ENCODE data around the gene TAB3.

TAB3 gene

DNA sequence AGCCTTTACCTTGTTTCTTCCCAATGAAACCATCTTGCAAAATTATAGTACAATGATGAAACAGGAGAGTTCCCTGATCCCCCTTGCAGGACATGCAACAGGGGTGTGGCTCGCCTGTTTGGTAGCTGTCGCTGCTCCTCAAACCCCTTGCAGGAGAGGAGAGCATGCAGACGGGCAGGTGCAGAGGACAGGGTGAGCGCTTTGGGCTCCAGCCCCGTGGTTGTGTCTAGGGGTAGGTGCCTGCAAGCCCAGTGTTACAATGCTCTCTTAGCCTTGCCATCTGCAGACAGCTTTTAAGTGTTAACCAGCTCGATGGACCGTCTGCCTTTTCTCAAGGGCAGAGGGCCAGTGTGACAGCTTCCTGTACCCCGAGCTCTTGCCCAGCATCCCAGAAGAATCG lies 102.0 kb downstream of the TAB3 start:
- Histone ChIP-seq H3K36me3 (no peaks in the 10 kb centered on the region), H3K4me3 (ENCODE audit: low read depth, low read length) (no peak overlapping the region), H3K9me3 (no peaks in the 10 kb centered on the region), H3K27me3 (no peaks in the 10 kb centered on the region), H3K4me1 (no peaks in the 10 kb centered on the region)
- TF ChIP-seq, protein P1, sequence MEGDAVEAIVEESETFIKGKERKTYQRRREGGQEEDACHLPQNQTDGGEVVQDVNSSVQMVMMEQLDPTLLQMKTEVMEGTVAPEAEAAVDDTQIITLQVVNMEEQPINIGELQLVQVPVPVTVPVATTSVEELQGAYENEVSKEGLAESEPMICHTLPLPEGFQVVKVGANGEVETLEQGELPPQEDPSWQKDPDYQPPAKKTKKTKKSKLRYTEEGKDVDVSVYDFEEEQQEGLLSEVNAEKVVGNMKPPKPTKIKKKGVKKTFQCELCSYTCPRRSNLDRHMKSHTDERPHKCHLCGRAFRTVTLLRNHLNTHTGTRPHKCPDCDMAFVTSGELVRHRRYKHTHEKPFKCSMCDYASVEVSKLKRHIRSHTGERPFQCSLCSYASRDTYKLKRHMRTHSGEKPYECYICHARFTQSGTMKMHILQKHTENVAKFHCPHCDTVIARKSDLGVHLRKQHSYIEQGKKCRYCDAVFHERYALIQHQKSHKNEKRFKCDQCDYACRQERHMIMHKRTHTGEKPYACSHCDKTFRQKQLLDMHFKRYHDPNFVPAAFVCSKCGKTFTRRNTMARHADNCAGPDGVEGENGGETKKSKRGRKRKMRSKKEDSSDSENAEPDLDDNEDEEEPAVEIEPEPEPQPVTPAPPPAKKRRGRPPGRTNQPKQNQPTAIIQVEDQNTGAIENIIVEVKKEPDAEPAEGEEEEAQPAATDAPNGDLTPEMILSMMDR (IDR thresholded peaks at IDR 0.05; ENCODE audit: low read depth, low read length), result no peak
- DNase-seq, result no peak

DNA sequence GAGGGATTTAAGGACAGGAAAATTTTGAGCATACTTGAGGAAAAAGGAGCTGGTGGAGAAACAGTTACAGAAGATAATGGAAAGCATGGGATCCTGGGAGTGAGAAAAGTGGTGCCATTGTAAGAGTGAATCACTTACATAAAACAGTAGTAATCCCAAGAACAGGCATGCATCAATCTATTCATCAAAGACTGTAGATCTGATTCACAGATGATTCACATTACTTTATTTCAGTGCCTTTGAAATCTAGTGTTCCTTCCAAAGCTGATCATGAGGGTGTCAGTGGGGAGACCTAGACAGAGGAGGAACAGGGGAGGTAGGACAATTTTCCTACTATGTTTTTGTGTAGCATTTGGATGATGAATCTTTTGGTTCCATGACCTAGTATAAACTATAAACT lies 102.7 kb downstream of the TAB3 start:
- no peak for DNase-seq
- no peaks in the 10 kb centered on the region for H3K36me3 ChIP-seq
- no peaks in the 10 kb centered on the region for H3K9me3 ChIP-seq
- no peaks in the 10 kb centered on the region for H3K27me3 ChIP-seq
- no peak overlapping the region for H3K4me3 ChIP-seq (ENCODE audit: low read depth, low read length)
- H3K4me1 ChIP-seq, result no peaks in the 10 kb centered on the region
- TF ChIP-seq, protein P1 (IDR thresholded peaks at IDR 0.05; ENCODE audit: low read depth, low read length), result no peak

DNA sequence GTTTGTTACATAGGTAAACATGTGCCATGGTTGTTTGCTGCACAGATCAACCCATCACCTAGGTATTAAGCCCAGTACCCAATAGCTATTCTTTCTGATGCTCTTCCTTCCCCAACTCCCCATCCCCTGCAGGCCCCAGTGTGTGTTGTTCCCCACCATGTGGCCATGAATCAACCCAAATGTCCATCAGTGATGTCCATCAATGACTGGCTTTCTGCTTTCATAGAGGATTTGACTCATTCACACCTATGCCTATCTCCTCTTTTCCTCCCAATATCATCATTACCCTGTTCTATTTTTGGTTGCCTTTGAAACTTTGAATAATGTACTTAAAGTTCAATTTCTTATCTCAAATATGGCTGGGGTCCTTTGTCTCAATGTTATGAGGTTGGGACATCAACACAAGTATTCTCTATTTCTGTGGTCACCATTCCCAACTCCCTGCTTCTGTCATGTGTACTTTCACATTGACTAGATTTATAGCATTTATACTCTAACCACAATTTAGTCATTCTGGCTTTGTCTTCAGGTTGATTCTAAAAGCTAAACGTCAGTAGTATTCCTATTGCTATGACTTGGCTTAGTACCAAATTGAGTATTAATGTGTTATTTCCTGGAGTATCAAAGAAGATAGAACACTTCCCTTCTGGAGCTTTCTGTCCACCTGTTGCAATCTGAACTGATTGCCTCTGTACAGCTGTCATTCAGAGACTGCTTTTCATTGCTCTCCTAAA lies 107.2 kb downstream of the TAB3 start:
- Histone ChIP-seq H3K4me1 (no peaks in the 10 kb centered on the region), H3K4me3 (ENCODE audit: low read depth, low read length) (no peak overlapping the region), H3K36me3 (no peaks in the 10 kb centered on the region), H3K27me3 (no peaks in the 10 kb centered on the region), H3K9me3 (no peaks in the 10 kb centered on the region)
- TF ChIP-seq, protein P1 (IDR thresholded peaks at IDR 0.05; ENCODE audit: low read depth, low read length), result no peak
- DNase-seq, result no peak

DNA sequence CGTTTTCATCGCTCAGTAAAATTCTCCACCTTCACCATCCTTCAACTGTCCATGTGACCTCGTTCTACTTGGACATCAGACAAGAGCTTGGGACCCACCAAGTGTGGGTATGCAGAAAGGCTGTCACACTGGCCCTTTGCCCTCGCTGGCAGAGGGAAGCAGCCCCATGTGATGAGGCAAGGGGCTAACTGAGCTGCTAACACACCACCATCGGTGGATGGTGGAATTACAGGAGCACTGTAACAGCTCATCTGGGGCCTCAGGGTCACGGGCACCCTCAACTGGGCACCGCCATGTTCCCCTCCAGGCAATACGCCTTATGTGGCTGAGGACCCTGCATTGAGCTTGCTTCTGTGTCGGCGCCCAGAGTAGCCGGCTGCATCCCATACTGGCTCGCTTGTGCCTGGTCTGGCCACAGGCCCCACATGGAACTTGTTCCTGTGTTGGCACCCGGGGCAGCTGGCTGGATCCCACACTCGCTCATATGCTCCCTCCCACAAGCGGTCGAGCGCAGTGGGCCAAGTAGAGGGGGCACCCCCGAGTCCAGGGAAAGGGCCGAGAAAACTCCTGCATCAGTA lies 109.5 kb downstream of the TAB3 start:
- H3K4me1 ChIP-seq, result no peaks in the 10 kb centered on the region
- no peak overlapping the region for H3K4me3 ChIP-seq (ENCODE audit: low read depth, low read length)
- no peaks in the 10 kb centered on the region for H3K27me3 ChIP-seq
- TF ChIP-seq, protein P1 (IDR thresholded peaks at IDR 0.05; ENCODE audit: low read depth, low read length), result no peak
- DNase-seq, result no peak
- H3K36me3 ChIP-seq, result no peaks in the 10 kb centered on the region
- no peaks in the 10 kb centered on the region for H3K9me3 ChIP-seq

DNA sequence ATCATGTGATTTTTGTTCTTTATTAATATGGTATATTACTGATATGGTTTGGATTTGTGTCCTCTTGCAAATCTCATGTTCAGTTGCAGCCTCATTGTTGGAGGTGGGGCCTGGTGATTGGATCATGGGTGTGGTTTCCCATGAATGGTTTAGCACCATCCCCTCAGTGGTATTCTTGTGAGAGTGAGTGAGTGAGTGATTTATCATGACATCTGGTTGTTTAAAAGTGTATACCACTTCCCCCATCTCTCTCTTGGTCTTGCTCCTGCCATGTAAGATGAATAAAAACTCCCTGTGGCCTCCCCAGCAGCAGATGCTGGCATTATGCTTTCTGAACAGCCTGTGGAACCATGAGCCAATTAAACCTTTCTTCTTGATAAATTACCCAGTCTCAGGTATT lies 111.5 kb downstream of the TAB3 start:
- no peaks in the 10 kb centered on the region for H3K36me3 ChIP-seq
- H3K9me3 ChIP-seq, result no peaks in the 10 kb centered on the region
- H3K4me1 ChIP-seq, result no peaks in the 10 kb centered on the region
- TF ChIP-seq, protein P1 (IDR thresholded peaks at IDR 0.05; ENCODE audit: low read depth, low read length), result no peak
- no peak for DNase-seq
- no peaks in the 10 kb centered on the region for H3K27me3 ChIP-seq
- H3K4me3 ChIP-seq (ENCODE audit: low read depth, low read length), result no peak overlapping the region
